HepG2 (cell line): ENCODE data around the gene MAGEA9. TPM values are rescaled to one million over a fixed set of nuclear protein-coding genes. Genes with fewer than 3 reads are reported as not detected.
A peak's percentile ranks its signal among the peaks of the same experiment; 100 is the strongest.
"Not testable (repeated sequence)": the region's sequence is repeated elsewhere in the genome, so short reads cannot be mapped to it uniquely, and the experiment has no call there.

Source experiments
- ATAC-seq: fragments of 200-7000 bp; cut with Tn5 transposase; 3 replicates; pipeline ENCODE4 v1.9.1; 2020; ENCODE audit warnings: mild to moderate bottlenecking, moderate library complexity
- Bru-seq: library from RNA; stranded (reverse); fragments of 400-500 nt; gene quantifications from one replicate; lab custom pipeline; 2021; lab: Mats Ljungman, UMichigan
- BruChase-seq, 2 experiments: library from RNA; stranded (reverse); fragments of 400-500 nt; gene quantifications; one replicate each; lab custom pipeline; 2021; lab: Mats Ljungman, UMichigan
- BruUV-seq: library from RNA; stranded (reverse); fragments of 400-500 nt; replicated peaks from 2 replicates; lab custom pipeline; 2021; lab: Mats Ljungman, UMichigan
- CTCF ChIA-PET: fragments of 300-600 bp; formaldehyde crosslinking; extraction: SDS; loops from one replicate; lab custom pipeline; 2021; ENCODE audit warnings: low total read pairs, inconsistent platforms, low intra/inter-chr PET ratio; lab: Yijun Ruan, JAX
- POLR2A ChIA-PET: fragments of 350-600 bp; sonication (Branson Sonifier 250); formaldehyde crosslinking; loops from one replicate; lab custom pipeline; 2020; ENCODE audit warnings: antibody characterized with exemption, inconsistent platforms; lab: Yijun Ruan, JAX
- DNase-seq: peaks from one replicate; pipeline ENCODE4 v3.0.0-alpha.2; 2015; ENCODE audit warnings: low spot score
- FAIRE-seq: peaks from 3 replicates; lab custom pipeline; 2011; peaks lifted over from hg19 to GRCh38; lab: Jason Lieb, UNC
- H2AFZ ChIP-seq: one replicate; pipeline ENCODE4 v1.6.1; 2011; ENCODE audit warnings: low read length, inconsistent platforms
- H3K27ac ChIP-seq: fragments of 300-600 bp; 3 replicates; pipeline ENCODE4 v1.8.0; 2011; ENCODE audit warnings: mixed run types, mild to moderate bottlenecking, mixed read lengths, low read length, inconsistent platforms; ENCODE audit not compliant: insufficient read depth; ENCODE audit errors: extremely low read length
- H3K27me3 ChIP-seq, 2 experiments: fragments of 200-600 bp in 1 of 2; 2 replicates in 1 of 2; 3 replicates in 1 of 2; pipeline versions ENCODE4 v1.6.0 to v1.8.0; 2011; ENCODE audit warnings: low read length in 2 of 2, mild to moderate bottlenecking in 2 of 2, moderate library complexity in 2 of 2, inconsistent platforms in 1 of 2; ENCODE audit not compliant: insufficient read depth in 2 of 2, control insufficient read depth in 1 of 2
- H3K36me3 ChIP-seq, 2 experiments: fragments of 200-600 bp in 1 of 2; replicated peaks in 1 of 2; 2 replicates in 1 of 2; 3 replicates in 1 of 2; pipeline versions ENCODE4 v1.5.1 to v1.8.0; 2011; ENCODE audit warnings: low read length in 2 of 2, inconsistent platforms in 1 of 2; ENCODE audit not compliant: insufficient read depth in 2 of 2, control insufficient read depth in 1 of 2
- H3K4me1 ChIP-seq: 2 replicates; pipeline ENCODE4 v1.5.1; 2012; ENCODE audit warnings: low read length, inconsistent platforms; ENCODE audit not compliant: insufficient read depth
- H3K4me2 ChIP-seq: 2 replicates; pipeline ENCODE4 v1.6.0; 2011; ENCODE audit warnings: low read depth, low read length, inconsistent platforms
- H3K4me3 ChIP-seq, 3 experiments: fragments of 200-600 bp in 1 of 3; sonication (generic), shearing (Covaris generic) in 1 of 3; replicated peaks in 1 of 3; 2 replicates each; pipeline ENCODE4 v1.5.1; 2011 to 2016; ENCODE audit warnings: low read length in 3 of 3, inconsistent platforms in 2 of 3, low read depth in 2 of 3, mild to moderate bottlenecking in 2 of 3, control low read depth in 1 of 3, mixed read lengths in 1 of 3; ENCODE audit not compliant: insufficient read depth in 1 of 3
- H3K79me2 ChIP-seq: one replicate; pipeline ENCODE4 v1.6.1; 2011; ENCODE audit warnings: low read length, inconsistent platforms; ENCODE audit not compliant: insufficient read depth
- H3K9ac ChIP-seq: 2 replicates; pipeline ENCODE4 v1.6.0; 2011; ENCODE audit warnings: mild to moderate bottlenecking, low read depth, low read length, inconsistent platforms; ENCODE audit not compliant: insufficient read depth
- H3K9me3 ChIP-seq: 2 replicates; pipeline ENCODE4 v1.5.1; 2012; ENCODE audit warnings: mild to moderate bottlenecking, low read length
- H4K20me1 ChIP-seq: 2 replicates; pipeline ENCODE4 v1.6.0; 2011; ENCODE audit warnings: inconsistent platforms, mild to moderate bottlenecking, low read length, moderate library complexity; ENCODE audit not compliant: insufficient read depth
- WGBS: methylation state at CpG from one replicate; pipeline ENCODE4 v1.1.6; 2017; ENCODE audit warnings: low lambda C conversion rate; 5-methylcytosine and 5-hydroxymethylcytosine counted together
- in situ Hi-C: cut with HindIII; loops from 2 replicates; pipeline ENCODE4 v1.10.0; 2017; ENCODE audit warnings: low pct_unique_long_range_greater_than_20kb; ENCODE audit not compliant: extremely low pct_ligation_motif_present
- intact Hi-C: fragments of 100-400 bp; cut with micrococcal nuclease; formaldehyde crosslinking; loops from one replicate; pipeline ENCODE4 v1.10.0; 2022; ENCODE audit not compliant: unreplicated experiment
- long read RNA-seq, 2 experiments: library from RNA in 1 of 2; library from polyadenylated mRNA in 1 of 2; stranded (forward) in 1 of 2; unstranded in 1 of 2; transcript quantifications; one replicate each; pipeline ENCODE4 v2.0.0, GENCODE V29; 2019 to 2022
- polyA minus RNA-seq, 3 experiments: library from RNA; depleted of rRNA, polyadenylated mRNA; stranded (reverse); fragments of >200 nt; gene quantifications; 2 replicates each; pipeline ENCODE4 v1.2.3, GENCODE V29; 2011; ENCODE audit warnings: low replicate concordance in 1 of 3
- polyA plus RNA-seq, 8 experiments: library from polyadenylated mRNA; depleted of rRNA in 3 of 8; stranded (reverse) in 7 of 8; unstranded in 1 of 8; fragments of >200 nt; fragmentation: Illumina TruSeq in 4 of 8; extraction: Trizol in 4 of 8; gene quantifications; 2 replicates each; pipeline versions ENCODE4 v1.2.1 to v1.2.3, GENCODE V29; 2011 to 2016; ENCODE audit warnings: low read depth in 4 of 8, missing spikeins in 1 of 8, mixed read lengths in 1 of 8; ENCODE audit not compliant: insufficient read depth in 1 of 8
- total RNA-seq, 5 experiments: library from RNA; depleted of rRNA; stranded (reverse); fragments of >200 nt; fragmentation: Illumina TruSeq; extraction: Trizol; gene quantifications; 2 replicates each; pipeline ENCODE4 v1.2.3, GENCODE V29; 2016; ENCODE audit warnings: low read depth in 1 of 5

The MAGEA9 gene
- total RNA-seq (2016; rRNA removed; fragmentation: Illumina TruSeq; extraction: Trizol) (0.07 TPM in 1 of 2 replicates, not detected in the other), polyA plus RNA-seq (2011; rRNA removed) (not detected in 2 replicates), polyA minus RNA-seq (2011; rRNA and poly(A)+ RNA removed; ENCODE audit: low replicate concordance) (not detected in 2 replicates), Bru-seq, nascent RNA (not detected), BruChase-seq, experiment 1, labeled RNA remaining after a 6-hour chase (not detected), BruChase-seq, experiment 2, labeled RNA remaining after a 2-hour chase (not detected)
- total RNA-seq (2016; cell fraction: cytosol; rRNA removed; fragmentation: Illumina TruSeq; extraction: Trizol; ENCODE audit: low read depth): not detected in 2 replicates
- not detected in 2 replicates for total RNA-seq (2016; cell fraction: insoluble cytoplasmic fraction; rRNA removed; fragmentation: Illumina TruSeq; extraction: Trizol)
- not detected in 2 replicates for total RNA-seq (2016; cell fraction: membrane; rRNA removed; fragmentation: Illumina TruSeq; extraction: Trizol)
- not detected in 2 replicates for total RNA-seq (2016; cell fraction: nucleus; rRNA removed; fragmentation: Illumina TruSeq; extraction: Trizol)
- polyA plus RNA-seq (2011; cell fraction: cytosol; rRNA removed): not detected in 2 replicates
- not detected in 2 replicates for polyA plus RNA-seq (2011; cell fraction: nucleus; rRNA removed)
- polyA plus RNA-seq (2012): not detected in 2 replicates
- polyA plus RNA-seq (2016; cell fraction: cytosol; fragmentation: Illumina TruSeq; extraction: Trizol; ENCODE audit: low read depth): not detected in 2 replicates
- polyA plus RNA-seq (2016; cell fraction: insoluble cytoplasmic fraction; fragmentation: Illumina TruSeq; extraction: Trizol; ENCODE audit: low read depth): not detected in 2 replicates
- polyA plus RNA-seq (2016; cell fraction: membrane; fragmentation: Illumina TruSeq; extraction: Trizol; ENCODE audit: low read depth): not detected in 2 replicates
- not detected in 2 replicates for polyA plus RNA-seq (2016; cell fraction: nucleus; fragmentation: Illumina TruSeq; extraction: Trizol; ENCODE audit: insufficient read depth, low read depth)
- polyA minus RNA-seq (2011; cell fraction: cytosol; rRNA and poly(A)+ RNA removed): not detected in 2 replicates
- polyA minus RNA-seq (2011; cell fraction: nucleus; rRNA and poly(A)+ RNA removed): not detected in 2 replicates
- long read RNA-seq, experiment 1: 0 reads
- long read RNA-seq, experiment 2: 0 reads

GRCh38 chrX:149781727-149782126, at the start of gene MAGEA9:
Gene MAGEA9, plus strand, starts transcription at chrX:149781930. Its CDS starts 4,281 bp downstream, at chrX:149786211.
- CTCF ChIA-PET, H3K4me3 ChIP-seq, H3K27ac ChIP-seq, H3K9ac ChIP-seq, intact Hi-C loops, DNase-seq, H3K79me2 ChIP-seq, H2AFZ ChIP-seq, H3K36me3 ChIP-seq, ATAC-seq, H3K27me3 ChIP-seq, BruUV-seq, H3K4me2 ChIP-seq, POLR2A ChIA-PET, H3K9me3 ChIP-seq, H4K20me1 ChIP-seq, FAIRE-seq, in situ Hi-C loops, H3K4me1 ChIP-seq: not testable (repeated sequence)
- WGBS: no CpG with 5 or more reads among the region's 14 CpGs

GRCh38 chrX:149742269-149742668, 39.5 kb upstream of the MAGEA9 start:
- H2AFZ ChIP-seq, BruUV-seq, H3K9me3 ChIP-seq, H3K9ac ChIP-seq, H3K27ac ChIP-seq, H4K20me1 ChIP-seq, CTCF ChIA-PET, H3K4me1 ChIP-seq, intact Hi-C loops, H3K4me3 ChIP-seq, H3K27me3 ChIP-seq, POLR2A ChIA-PET, H3K4me2 ChIP-seq, H3K79me2 ChIP-seq, DNase-seq, H3K36me3 ChIP-seq, in situ Hi-C loops: not testable (repeated sequence)
- ATAC-seq: peak; percentile 96
- no CpG with 5 or more reads among the region's 6 CpGs for WGBS
- peak; percentile 96 for FAIRE-seq

GRCh38 chrX:149746390-149747007, 35.2 kb upstream of the MAGEA9 start:
- POLR2A ChIA-PET, in situ Hi-C loops, H3K4me1 ChIP-seq, H3K79me2 ChIP-seq, intact Hi-C loops, H3K27me3 ChIP-seq, DNase-seq, H2AFZ ChIP-seq, CTCF ChIA-PET, H3K4me2 ChIP-seq, H3K9me3 ChIP-seq, H4K20me1 ChIP-seq, BruUV-seq, H3K27ac ChIP-seq, H3K4me3 ChIP-seq, H3K36me3 ChIP-seq, H3K9ac ChIP-seq: not testable (repeated sequence)
- peak; percentile 92 for FAIRE-seq
- no CpG with 5 or more reads among the region's 6 CpGs for WGBS
- ATAC-seq: peak; percentile 83
